ENCODE measurements around the gene GUSB. TPM values are rescaled to one million over a fixed set of nuclear protein-coding genes. Genes with fewer than 3 reads are reported as not detected.

GUSB gene
- total RNA-seq, 1 donor from 2014 or later, result 16.0 TPM

Small RNA genes lying within 50 kb of the gene (small RNA-seq; reads per million reads assigned to genes)
- not detected for gene AC073261.1 (ENCODE audit: low replicate concordance)

Other genes with a start within 250 kb of the GUSB start
- 27.8 TPM for gene VKORC1L1, start 109.1 kb downstream of the GUSB start, total RNA-seq
- 3.9 TPM for gene ASL, start 93.6 kb upstream of the GUSB start, total RNA-seq
- 53.6 TPM for gene CRCP, start 132.6 kb upstream of the GUSB start, total RNA-seq
- gene TPST1, start 223.1 kb upstream of the GUSB start, total RNA-seq, result 53.6 TPM

Data from temporal lobe (tissue), 2 donors.